AG09319 (cell line): ENCODE data around the gene CAV1.

Source experiments
- DNase-seq: peaks from one replicate; pipeline ENCODE4 v3.0.0-alpha.2; 2010; ENCODE audit warnings: low read depth; ENCODE audit errors: extremely low read depth
- CTCF ChIP-seq: IDR thresholded peaks from 2 replicates; pipeline ENCODE4 v1.5.1; 2011; ENCODE audit warnings: low read depth, mild to moderate bottlenecking, inconsistent platforms, low read length, moderate library complexity

Gene CAV1

GRCh38 chr7:116560021-116560970 lies 35.5 kb downstream of the CAV1 start:
- DNase-seq: no peak
- TF ChIP-seq CTCF: no peak

GRCh38 chr7:116561697-116562483 lies 37.1 kb downstream of the CAV1 start:
- no peak for DNase-seq
- no peak for TF ChIP-seq CTCF

- no peak for DNase-seq
- no peak for TF ChIP-seq CTCF
These were observed 37.8 kb downstream of the CAV1 start for GRCh38 chr7:116562529-116563121.

GRCh38 chr7:116565981-116566380 lies 41.1 kb downstream of the CAV1 start:
- no peak for DNase-seq
- no peak for TF ChIP-seq CTCF

GRCh38 chr7:116566666-116567065 lies 41.8 kb downstream of the CAV1 start:
- TF ChIP-seq CTCF: no peak
- no peak for DNase-seq

- DNase-seq: no peak
- no peak for TF ChIP-seq CTCF
These were observed 44.9 kb downstream of the CAV1 start for GRCh38 chr7:116569737-116570136.

- no peak for DNase-seq
These were observed 45.5 kb downstream of the CAV1 start for GRCh38 chr7:116570306-116570705.

More at GRCh38 chr7:116570306-116570705, 45.5 kb downstream of the CAV1 start:
- TF ChIP-seq CTCF: no peak
